Measurements from ENCODE around the gene TAOK1.

Gene TAOK1

GRCh38 chr17:29582254-29582765 lies 192.1 kb downstream of the TAOK1 start:
- no peak for DNase-seq
- Histone ChIP-seq H3K36me3 (peaks cover 53% of the 10 kb centered on the region), H3K27ac (no peak overlapping the region), H3K4me3 (ENCODE audit: low read depth, low read length) (no peak overlapping the region), H3K27me3 (ENCODE audit: insufficient read depth, low read depth, severe bottlenecking) (no peaks in the 10 kb centered on the region), H3K9me3 (ENCODE audit: severe bottlenecking) (no peaks in the 10 kb centered on the region)
- no peak for TF ChIP-seq CTCF (IDR thresholded peaks at IDR 0.05; ENCODE audit: low read depth, low read length)

DNA sequence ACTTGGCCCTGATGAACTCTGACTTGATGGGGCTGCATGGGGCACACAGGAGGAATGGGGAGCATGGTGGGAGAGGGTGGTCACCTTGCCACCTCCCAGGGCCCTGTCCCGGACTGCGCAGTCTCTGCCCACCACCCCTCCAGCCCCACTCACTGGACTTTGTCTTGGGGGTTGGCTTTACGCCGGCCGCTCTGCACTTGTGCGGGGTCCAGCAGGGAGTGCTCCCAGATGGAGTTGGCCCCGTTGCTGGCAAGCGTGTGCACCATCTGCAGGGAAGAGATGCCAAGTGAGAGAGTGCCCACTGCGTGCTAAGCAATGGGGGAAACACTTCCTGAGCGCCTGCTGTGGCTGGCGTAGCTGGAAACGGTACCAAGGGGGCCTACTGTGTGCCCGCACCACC lies 192.6 kb downstream of the TAOK1 start:
- no peak overlapping the region for H3K4me3 ChIP-seq (ENCODE audit: low read depth, low read length)
- peaks cover 49% of the 10 kb centered on the region for H3K36me3 ChIP-seq
- no peaks in the 10 kb centered on the region for H3K27me3 ChIP-seq (ENCODE audit: insufficient read depth, low read depth, severe bottlenecking)
- TF ChIP-seq CTCF (IDR thresholded peaks at IDR 0.05; ENCODE audit: low read depth, low read length) = no peak
- DNase-seq = no peak
- H3K9me3 ChIP-seq (ENCODE audit: severe bottlenecking) = no peaks in the 10 kb centered on the region
- no peak overlapping the region for H3K27ac ChIP-seq

GRCh38 chr17:29583324-29584248 lies 193.4 kb downstream of the TAOK1 start:
- no peak for DNase-seq
- no peak overlapping the region for H3K27ac ChIP-seq
- peaks cover 41% of the 10 kb centered on the region for H3K36me3 ChIP-seq
- TF ChIP-seq CTCF (IDR thresholded peaks at IDR 0.05; ENCODE audit: low read depth, low read length) = no peak
- H3K9me3 ChIP-seq (ENCODE audit: severe bottlenecking) = no peaks in the 10 kb centered on the region
- no peak overlapping the region for H3K4me3 ChIP-seq (ENCODE audit: low read depth, low read length)
- H3K27me3 ChIP-seq (ENCODE audit: insufficient read depth, low read depth, severe bottlenecking) = no peaks in the 10 kb centered on the region

GRCh38 chr17:29584452-29585079 lies 194.4 kb downstream of the TAOK1 start:
- DNase-seq = no peak
- H3K9me3 ChIP-seq (ENCODE audit: severe bottlenecking) = no peaks in the 10 kb centered on the region
- H3K36me3 ChIP-seq = peaks cover 34% of the 10 kb centered on the region
- no peak for TF ChIP-seq CTCF (IDR thresholded peaks at IDR 0.05; ENCODE audit: low read depth, low read length)
- H3K27ac ChIP-seq = no peak overlapping the region
- H3K27me3 ChIP-seq (ENCODE audit: insufficient read depth, low read depth, severe bottlenecking) = no peaks in the 10 kb centered on the region
- no peak overlapping the region for H3K4me3 ChIP-seq (ENCODE audit: low read depth, low read length)

- TF ChIP-seq CTCF (IDR thresholded peaks at IDR 0.05; ENCODE audit: low read depth, low read length) = peak; percentile 39
- Histone ChIP-seq H3K4me3 (ENCODE audit: low read depth, low read length) (no peak overlapping the region), H3K27ac (no peak overlapping the region)
These were observed 195.1 kb downstream of the TAOK1 start for GRCh38 chr17:29585080-29585751.

More at GRCh38 chr17:29585080-29585751, 195.1 kb downstream of the TAOK1 start:
- no peak for DNase-seq
- Histone ChIP-seq H3K27me3 (ENCODE audit: insufficient read depth, low read depth, severe bottlenecking) (no peaks in the 10 kb centered on the region), H3K36me3 (peaks cover 28% of the 10 kb centered on the region), H3K9me3 (ENCODE audit: severe bottlenecking) (no peaks in the 10 kb centered on the region)

Data from WERI-Rb-1 (cell line).